ENCODE measurements around the gene FGFBP2.

DNA sequence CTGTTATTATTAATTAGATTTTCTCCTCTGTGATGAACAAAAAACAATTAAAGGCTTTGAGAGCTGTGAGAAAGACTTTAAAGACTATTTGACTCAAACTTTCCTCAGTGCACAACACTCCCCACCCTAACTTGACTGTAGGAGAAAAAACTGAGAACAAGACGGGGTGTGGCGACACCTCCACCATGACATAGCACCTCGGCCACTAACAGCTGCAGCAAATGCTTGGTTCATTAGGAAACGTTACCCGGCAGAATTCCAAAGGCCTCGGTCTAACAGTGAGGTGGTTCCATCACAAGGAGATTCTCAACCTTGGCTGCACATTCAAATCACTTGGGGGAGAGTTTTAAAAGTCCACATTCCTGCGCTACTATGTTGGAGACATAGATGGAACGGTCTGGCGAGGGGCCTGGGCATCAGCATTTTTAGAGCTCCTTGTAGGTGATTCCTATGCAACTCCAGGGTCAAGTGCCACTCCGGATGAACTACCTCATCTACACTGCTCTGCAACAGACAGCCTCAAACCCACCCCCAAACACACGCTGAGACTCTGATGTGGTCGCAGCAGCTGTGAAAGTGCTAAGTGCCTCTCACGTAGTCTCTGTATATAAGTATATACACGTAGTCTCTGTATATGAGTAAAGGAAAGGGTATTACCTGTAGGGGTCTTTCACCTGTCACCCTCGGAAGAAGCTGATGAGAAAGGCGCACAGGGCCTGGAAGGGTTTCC, 1.0 kb downstream of the FGFBP2 start:
- TF ChIP-seq POLR2A (IDR thresholded peaks at IDR 0.05; ENCODE audit: low read depth, low read length), result no peak
- no peak for TF ChIP-seq POLR2AphosphoS5 (IDR thresholded peaks at IDR 0.05; ENCODE audit: low read depth, low read length)
